GM12891 (cell line): Measurements from ENCODE around the gene TTC28.

Experiments used
- POLR2A ChIP-seq: IDR thresholded peaks from 2 replicates; pipeline ENCODE4 v1.6.1; 2011; ENCODE audit warnings: low read depth, low read length, control low read depth
- SPI1 ChIP-seq: IDR thresholded peaks from 2 replicates; pipeline ENCODE4 v1.6.1; 2011; ENCODE audit warnings: low read depth, low read length, control low read depth

DNA sequence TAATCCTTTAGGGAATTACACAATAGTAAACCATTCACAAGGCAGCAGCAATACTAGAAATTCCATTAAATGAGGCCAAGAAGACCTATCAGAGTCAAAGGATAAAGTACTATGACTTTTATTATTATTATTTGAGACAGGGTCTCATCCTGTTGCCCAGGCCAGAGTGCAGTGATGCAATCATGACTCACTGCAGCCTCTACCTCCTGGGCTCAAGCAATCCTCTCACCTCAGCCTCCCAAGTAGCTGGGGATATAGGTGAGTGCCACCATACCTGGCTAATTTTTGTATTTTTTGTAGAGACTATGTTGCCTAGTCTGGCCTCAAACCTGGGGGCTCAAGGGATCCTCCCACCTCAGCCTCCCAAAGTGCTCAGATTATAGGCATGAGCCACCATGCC lies 51.8 kb downstream of the TTC28 start:
- TF ChIP-seq POLR2A (no peak), SPI1 (no peak)
